ENCODE results near the gene KPNB1. TPM values are rescaled to one million over a fixed set of nuclear protein-coding genes. Genes with fewer than 3 reads are reported as not detected.

KPNB1 gene
- total RNA-seq, 1 experiment from 2014 or later, result 742 TPM

- peaks cover 60% of the 10 kb centered on the region for H3K27me3 Mint-ChIP-seq (ENCODE audit: low read depth)
- peaks cover 1 to 4% (median 2%) of the 10 kb centered on the region in 3 experiments; a peak in 2 of 7 replicates for H3K36me3 Mint-ChIP-seq (ENCODE audit: insufficient read depth in 1 of 3, low read depth in 3 of 3)
- TF ChIP-seq CTCF (conservative IDR thresholded peaks at IDR 0.05), result no peak
- Histone ChIP-seq H3K56ac (ENCODE audit: insufficient read length, low read depth, low read length) (no peak overlapping the region), H3K9me3 (ENCODE audit: control insufficient read depth, low read depth, low read length) (no peaks in the 10 kb centered on the region), H2AK5ac (ENCODE audit: insufficient read length, low read length) (no peak overlapping the region), H2BK120ac (ENCODE audit: low read depth, low read length, poor library complexity, severe bottlenecking) (no peak overlapping the region), H2BK5ac (ENCODE audit: insufficient read length, low read length) (no peak overlapping the region), H4K5ac (ENCODE audit: insufficient read length, low read depth, low read length) (no peak overlapping the region), H3K14ac (ENCODE audit: insufficient read depth, low read length) (no peak overlapping the region; the same call in 1 of the 2 replicates), H3K23me2 (ENCODE audit: insufficient read length, low read depth, low read length, poor library complexity, severe bottlenecking) (no peaks in the 10 kb centered on the region), H3K79me2 (ENCODE audit: insufficient read depth, low read length) (no peaks in the 10 kb centered on the region), H3T11ph (ENCODE audit: low read length) (no peak overlapping the region), H2BK12ac (ENCODE audit: insufficient read length, low read depth, low read length) (no peak overlapping the region), H3K4me1 (ENCODE audit: insufficient read depth, low read length) (no peaks in the 10 kb centered on the region), H3K4me2 (ENCODE audit: insufficient read depth, insufficient read length, low read length) (no peak overlapping the region), H3K9ac (ENCODE audit: extremely low read depth, insufficient read length, low read length) (no peak overlapping the region), H2BK20ac (ENCODE audit: low read depth, low read length, poor library complexity, severe bottlenecking) (no peak overlapping the region), H3K4ac (ENCODE audit: low read depth, low read length) (no peak overlapping the region), H2BK15ac (ENCODE audit: low read depth, low read length) (no peak overlapping the region), H4K91ac (ENCODE audit: insufficient read length, low read depth, low read length) (no peak overlapping the region), H3K79me1 (ENCODE audit: insufficient read depth, low read depth, low read length, poor library complexity, severe bottlenecking) (no peaks in the 10 kb centered on the region), H2AFZ (ENCODE audit: low read length) (no peak overlapping the region), H3K27me3 (ENCODE audit: insufficient read depth, low read length) (peaks cover 2% of the 10 kb centered on the region; the same call in 1 of the 2 replicates), H3K18ac (ENCODE audit: insufficient read length, low read depth, low read length) (no peak overlapping the region), H3K27ac (ENCODE audit: insufficient read length, low read depth, low read length) (no peak overlapping the region), H3K23ac (ENCODE audit: insufficient read length, low read depth, low read length) (no peak overlapping the region), H4K20me1 (ENCODE audit: control insufficient read depth, insufficient read depth, insufficient read length) (no peaks in the 10 kb centered on the region), H4K8ac (replicated peaks; ENCODE audit: insufficient read length, low read depth, low read length) (no peak overlapping the region)
- no peak overlapping the region; a peak in 1 of 7 replicates for H3K27ac Mint-ChIP-seq
- H3K9me3 Mint-ChIP-seq, result no peaks in the 10 kb centered on the region
- H3K4me1 Mint-ChIP-seq, result peaks cover 24 to 32% of the 10 kb centered on the region in 2 experiments
- WGBS (ENCODE audit: extremely low coverage, insufficient read length, low lambda C conversion rate), result no CpG with 5 or more reads among the region's 10 CpGs
- DNase-seq, result no peak
- H3K4me3 Mint-ChIP-seq, result no peak overlapping the region
Measured at GRCh38 chr17:47715669-47716325, 66.1 kb downstream of the KPNB1 start.
